ENCODE data around the gene SLIT1. TPM values are rescaled to one million over a fixed set of nuclear protein-coding genes. Genes with fewer than 3 reads are reported as not detected.

SLIT1 gene
- total RNA-seq, 1 donor from 2014 or later, result 0.03 TPM

- no peak for DNase-seq (ENCODE audit: low read depth)
These were observed 157.0 kb downstream of the SLIT1 start for GRCh38 chr10:97028832-97029178.

GRCh38 chr10:97028126-97028831, 157.5 kb downstream of the SLIT1 start:
- DNase-seq (ENCODE audit: low read depth), result no peak

DNA sequence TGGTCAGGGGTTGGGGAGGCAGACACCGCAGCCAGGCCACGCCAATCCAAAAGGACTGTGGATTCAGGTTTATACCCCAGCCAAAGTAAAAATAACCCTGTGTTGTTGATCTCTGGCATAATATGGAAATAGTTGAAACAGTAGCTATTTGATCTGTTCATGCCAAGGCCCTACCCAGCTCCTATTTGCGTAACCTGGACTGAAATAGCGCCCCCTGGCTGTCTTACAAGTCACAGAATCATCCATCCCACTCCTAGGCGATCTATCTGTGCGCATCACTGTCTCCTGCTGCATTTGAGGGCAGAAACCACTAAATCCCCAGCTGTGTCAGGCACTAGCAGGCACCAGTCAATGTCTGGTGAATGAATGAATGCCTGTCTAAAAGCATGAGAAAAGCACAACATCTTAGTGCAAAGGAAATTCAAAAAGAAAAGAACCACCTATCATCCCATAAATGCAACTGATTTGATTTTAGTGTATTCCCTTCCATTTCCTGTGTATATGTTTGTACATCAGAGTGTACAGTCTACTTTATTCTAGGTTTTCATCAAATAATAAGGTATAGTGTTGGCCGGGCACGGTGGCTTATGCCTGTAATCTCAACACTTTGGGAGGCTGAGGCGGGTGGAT, 160.0 kb downstream of the SLIT1 start:
- DNase-seq (ENCODE audit: low read depth), result peak; percentile 53

- peak; percentile 82 for DNase-seq (ENCODE audit: low read depth)
These were observed 161.3 kb downstream of the SLIT1 start for GRCh38 chr10:97024168-97025073.

DNA sequence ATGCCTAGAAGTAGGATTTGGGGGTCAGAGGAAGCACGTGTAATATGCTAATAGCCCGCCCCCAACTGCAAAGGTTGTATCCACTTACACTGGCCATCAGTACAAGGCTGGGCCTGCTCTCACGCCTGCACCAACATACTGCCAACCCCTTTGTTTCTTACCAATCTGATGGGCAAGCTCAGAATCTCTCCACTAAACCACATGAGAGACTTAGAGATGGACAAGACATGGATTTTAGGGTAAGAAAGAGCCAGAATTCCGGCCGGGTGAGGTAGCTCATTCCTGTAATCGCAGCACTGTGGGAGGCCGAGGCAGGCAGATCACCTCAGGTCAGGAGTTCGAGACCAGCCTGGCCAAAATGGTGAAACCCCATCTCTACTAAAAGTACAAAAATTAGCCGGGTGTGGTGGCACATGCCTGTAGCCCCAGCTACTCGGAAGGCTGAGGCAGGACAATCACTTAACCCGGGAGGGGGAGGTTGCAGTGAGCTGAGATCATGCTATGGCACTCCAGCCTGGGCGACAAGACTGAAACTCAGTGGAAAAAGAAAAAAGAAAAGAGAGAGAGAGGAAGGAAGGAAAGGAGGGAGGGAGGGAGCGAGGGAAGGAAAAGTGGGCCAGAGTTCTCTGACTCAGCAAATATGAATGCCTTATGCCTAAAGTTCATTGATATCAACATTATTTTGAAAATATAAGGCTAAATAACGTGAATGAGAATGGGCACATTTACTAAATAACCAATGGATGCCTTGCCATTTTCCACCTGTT, 162.2 kb downstream of the SLIT1 start:
- DNase-seq (ENCODE audit: low read depth), result no peak

- DNase-seq (ENCODE audit: low read depth), result no peak
These were observed 163.1 kb downstream of the SLIT1 start for GRCh38 chr10:97022616-97023015.

DNA sequence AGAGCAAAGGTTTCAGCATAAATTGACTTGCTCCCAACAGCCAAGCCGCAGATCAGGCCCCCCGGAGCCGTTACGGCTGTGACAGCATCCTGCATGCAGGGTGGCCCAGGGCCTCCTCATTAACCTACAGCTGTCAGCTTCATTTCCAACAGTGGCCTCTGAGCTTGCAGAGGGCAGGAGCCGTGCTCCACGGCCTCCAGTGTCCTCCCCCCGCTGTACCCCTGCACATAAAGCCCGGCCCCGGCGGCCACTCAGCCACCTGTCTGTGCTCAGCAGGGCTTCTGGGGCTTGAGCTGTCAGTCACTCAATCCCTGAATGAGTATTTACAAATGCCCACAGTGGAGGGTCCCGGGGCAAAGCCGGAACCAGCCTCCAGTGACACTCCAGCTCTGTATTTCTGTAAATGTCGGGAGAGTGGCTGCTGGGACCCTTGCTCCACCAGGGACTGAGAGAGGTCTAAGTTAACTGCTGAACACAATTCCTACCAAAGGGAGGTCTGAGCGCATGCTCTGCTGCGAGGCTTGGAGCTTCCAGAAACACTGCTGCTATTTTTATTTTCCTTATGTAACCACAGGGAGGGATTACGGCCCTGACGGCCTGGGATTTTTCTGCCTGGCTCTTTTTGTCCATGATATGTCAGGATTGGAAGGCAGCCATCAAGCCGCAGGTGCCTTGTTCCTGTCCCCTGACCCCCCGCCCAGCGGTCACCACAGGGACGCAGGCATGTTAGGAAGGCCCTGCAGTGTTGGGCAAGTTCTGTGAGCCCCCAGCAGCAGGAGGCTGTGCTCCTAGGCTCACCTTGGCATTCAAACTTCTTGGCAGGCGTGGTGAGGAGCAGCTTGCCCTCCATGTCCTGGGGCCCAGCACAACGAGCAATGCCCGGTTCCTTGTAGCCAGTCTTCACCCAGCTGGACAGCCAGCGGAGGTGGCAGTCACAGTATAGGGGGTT, 165.0 kb downstream of the SLIT1 start:
- peak; percentile 80 for DNase-seq (ENCODE audit: low read depth)

DNA sequence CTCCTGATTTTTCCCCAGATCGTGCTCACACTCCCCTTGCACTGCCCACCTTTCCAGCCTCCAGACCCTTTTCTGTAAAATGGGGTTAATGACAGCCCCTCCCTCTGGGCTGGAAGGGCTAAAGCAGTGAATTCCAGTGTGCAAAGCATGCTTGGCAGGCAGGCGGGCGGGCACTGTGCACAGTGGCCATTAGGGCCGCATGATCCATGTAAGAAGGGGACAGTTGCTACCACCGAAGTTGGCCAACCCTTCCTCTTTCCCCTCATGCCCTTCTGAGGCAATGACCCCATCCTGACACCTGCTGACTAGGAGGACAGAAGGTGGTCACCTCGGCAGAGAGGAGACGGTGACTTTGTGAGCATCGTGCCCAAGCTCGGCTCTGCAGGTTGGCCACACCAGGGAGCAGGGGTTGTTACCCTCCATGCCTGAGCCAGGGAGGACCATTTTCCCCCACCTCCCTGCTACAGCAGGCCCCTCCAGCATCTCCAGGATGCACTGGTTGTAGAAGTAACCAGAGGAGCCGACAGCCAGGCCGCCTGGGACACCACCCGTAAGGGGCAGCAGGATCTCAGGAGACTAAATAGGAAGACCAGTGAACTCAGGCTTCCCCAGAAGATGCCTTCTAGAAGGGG, 166.4 kb downstream of the SLIT1 start:
- no peak for DNase-seq (ENCODE audit: low read depth)

- DNase-seq (ENCODE audit: low read depth), result no peak
These were observed 167.2 kb downstream of the SLIT1 start for GRCh38 chr10:97018251-97019212.

DNA sequence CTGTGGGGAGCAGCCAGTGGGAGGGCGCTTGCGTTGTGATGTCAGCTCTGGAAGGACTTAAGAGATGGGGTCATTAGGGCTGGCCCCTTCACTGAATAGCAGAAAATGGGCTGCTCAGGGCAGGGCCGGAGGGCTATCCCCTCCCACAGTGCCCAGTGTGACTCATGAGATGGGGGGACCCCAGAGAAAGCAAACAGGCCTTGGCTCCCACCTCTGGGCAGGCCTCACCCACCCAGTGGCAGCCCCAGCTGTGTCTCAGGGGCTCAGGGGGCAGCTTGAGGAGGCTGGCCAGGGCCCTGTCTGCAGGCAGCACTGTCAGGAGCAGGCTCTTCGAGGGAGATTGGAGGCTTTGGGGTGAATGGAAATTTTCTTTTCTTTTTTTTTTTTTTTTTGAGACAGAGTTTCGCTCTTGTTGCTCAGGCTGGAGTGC, 168.3 kb downstream of the SLIT1 start:
- DNase-seq (ENCODE audit: low read depth), result no peak

- DNase-seq (ENCODE audit: low read depth), result no peak
These were observed 168.9 kb downstream of the SLIT1 start for GRCh38 chr10:97016728-97017473.

GRCh38 chr10:97015240-97015639, 170.5 kb downstream of the SLIT1 start:
- DNase-seq (ENCODE audit: low read depth), result no peak

DNA sequence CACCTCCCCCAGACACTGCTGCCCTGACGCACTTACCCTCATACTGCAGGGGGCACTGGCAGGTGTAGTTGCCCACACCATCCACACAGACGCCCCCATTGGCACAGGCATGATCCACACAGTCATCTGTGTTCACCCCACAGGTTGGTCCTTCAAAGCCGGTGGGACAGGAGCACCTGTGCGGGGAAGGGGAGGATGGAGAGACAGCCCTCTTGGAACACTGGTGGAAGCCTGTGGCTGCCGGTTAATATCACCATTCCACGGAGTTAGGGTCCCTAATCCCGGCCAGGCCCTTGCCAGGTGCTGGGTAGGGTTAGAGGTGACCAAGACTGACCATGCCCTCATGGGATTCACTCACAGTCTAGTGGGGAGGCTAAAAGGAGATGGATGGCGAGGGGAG, 171.8 kb downstream of the SLIT1 start:
- no peak for DNase-seq (ENCODE audit: low read depth)

GRCh38 chr10:97013568-97013967, 172.2 kb downstream of the SLIT1 start:
- DNase-seq (ENCODE audit: low read depth), result no peak

DNA sequence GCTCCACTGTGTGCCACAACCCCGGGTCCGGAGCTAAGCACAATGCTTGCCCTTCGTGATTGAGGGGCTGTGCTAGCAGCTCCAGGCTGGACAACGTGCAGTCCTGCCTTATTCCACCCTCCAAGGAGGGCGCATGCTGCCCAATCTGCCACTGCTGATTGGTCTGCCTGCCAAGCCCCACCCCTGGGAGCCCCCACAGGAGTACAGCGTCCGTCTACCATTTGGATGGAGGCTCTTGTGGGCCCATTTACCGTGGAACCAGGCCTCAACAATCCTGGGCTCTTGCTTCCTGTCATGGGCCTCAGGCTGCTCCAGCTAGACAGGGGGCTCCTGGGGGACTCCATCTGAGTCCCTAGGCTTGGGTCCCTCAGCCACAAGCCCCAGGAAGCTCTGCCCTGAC, 173.3 kb downstream of the SLIT1 start:
- no peak for DNase-seq (ENCODE audit: low read depth)

DNA sequence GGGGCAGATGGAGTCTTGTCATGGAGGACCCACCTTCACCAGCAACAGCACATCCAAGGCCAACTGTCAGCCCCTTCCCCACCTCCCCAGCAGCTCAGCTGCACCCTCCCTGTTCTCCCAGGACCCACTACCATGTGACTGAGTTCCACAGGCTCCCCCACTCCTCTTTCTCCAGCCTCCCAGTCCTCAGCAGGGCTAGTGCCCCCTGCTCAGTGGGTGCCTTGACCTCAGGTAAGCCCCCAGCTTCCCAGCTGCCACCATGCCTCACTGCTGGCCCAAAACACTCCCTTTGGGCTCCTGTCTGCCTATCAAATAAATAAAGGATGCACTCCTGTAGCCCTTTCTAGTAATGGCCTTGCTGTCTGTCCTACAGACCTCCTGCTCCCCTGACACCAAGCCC, 174.4 kb downstream of the SLIT1 start:
- no peak for DNase-seq (ENCODE audit: low read depth)

GRCh38 chr10:97010695-97011206, 175.0 kb downstream of the SLIT1 start:
- no peak for DNase-seq (ENCODE audit: low read depth)

- DNase-seq (ENCODE audit: low read depth), result no peak
These were observed 178.3 kb downstream of the SLIT1 start for GRCh38 chr10:97007417-97007816.

Measured in myocyte (in vitro differentiated cells).